SK-N-MC (cell line): ENCODE measurements around the gene ICAM1.

ENCODE experiments used
- EZH2 ChIP-seq: fragments of 200-600 bp; sonication (generic); IDR thresholded peaks from one replicate; pipeline ENCODE4 v1.6.1; 2017; ENCODE audit warnings: antibody characterized with exemption
- FOXP2 ChIP-seq: optimal IDR thresholded peaks from 2 replicates; pipeline ENCODE3; 2011; ENCODE audit warnings: mild to moderate bottlenecking, moderate library complexity; ENCODE audit not compliant: insufficient read depth; ENCODE audit errors: extremely low read length, control extremely low read depth
- POLR2AphosphoS5 ChIP-seq: IDR thresholded peaks from 2 replicates; pipeline ENCODE4 v1.6.1; 2012; ENCODE audit warnings: mild to moderate bottlenecking, low read depth, low read length, borderline replicate concordance

DNA sequence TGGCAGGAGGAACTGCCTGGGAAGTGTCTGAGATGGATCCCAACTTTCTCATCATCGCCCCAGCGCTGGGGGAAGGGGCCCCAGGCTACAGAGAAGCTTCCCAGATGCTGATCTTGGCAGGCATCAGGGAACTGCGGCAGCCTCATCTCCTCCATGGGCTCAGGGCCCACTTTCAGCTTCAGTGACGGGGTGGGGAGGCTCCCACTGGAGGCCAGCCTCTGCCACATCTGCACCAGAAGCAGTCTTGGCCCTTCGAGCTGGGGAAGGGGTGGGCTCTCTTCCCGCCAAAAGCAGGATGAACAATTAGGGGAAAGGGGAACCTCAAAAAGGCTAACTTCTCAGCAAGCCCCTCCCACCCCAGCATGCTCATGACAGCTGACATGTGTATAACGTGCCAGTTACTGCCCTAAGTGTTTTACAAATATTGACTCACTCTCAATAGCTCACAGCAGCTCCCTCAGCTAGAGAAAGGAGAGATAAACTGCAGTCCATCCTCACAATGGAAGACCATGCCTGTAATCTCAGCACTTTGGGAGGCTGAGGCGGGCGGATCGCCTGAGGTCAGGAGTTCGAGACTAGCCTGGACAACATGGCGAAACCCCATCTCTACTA lies 32.6 kb upstream of the ICAM1 start:
- TF ChIP-seq POLR2AphosphoS5 = no peak
- no peak for TF ChIP-seq EZH2
- no peak for TF ChIP-seq FOXP2
